GM12878 (cell line): ENCODE results near the gene GBX1. TPM values are rescaled to one million over a fixed set of nuclear protein-coding genes. Genes with fewer than 3 reads are reported as not detected.

Experiments
- ATAC-seq: fragments of 200-7000 bp; cut with Tn5 transposase; 3 replicates; pipeline ENCODE4 v1.9.1; 2020; ENCODE audit warnings: mild to moderate bottlenecking, moderate library complexity
- BruUV-seq: library from RNA; stranded (reverse); fragments of 400-500 nt; replicated peaks from 2 replicates; lab custom pipeline; 2021; lab: Mats Ljungman, UMichigan
- CTCF ChIA-PET: fragments of 300-600 bp; sonication (Branson Sonifier 250); formaldehyde crosslinking; extraction: SDS; loops from one replicate; lab custom pipeline; 2021; ENCODE audit warnings: inconsistent platforms; lab: Yijun Ruan, JAX
- POLR2A ChIA-PET: fragments of 350-600 bp; formaldehyde crosslinking; extraction: SDS; loops from one replicate; lab custom pipeline; 2021; ENCODE audit warnings: inconsistent platforms; lab: Charles Lee
- RAD21 ChIA-PET: fragments of 300-600 bp; sonication (Branson Sonifier 250); formaldehyde crosslinking; loops from one replicate; lab custom pipeline; 2023; ENCODE audit warnings: antibody characterized with exemption; ENCODE audit not compliant: unreplicated experiment; lab: Charles Lee
- SMC1A ChIA-PET: fragments of 300-600 bp; sonication (Branson Sonifier 250); formaldehyde crosslinking; loops from one replicate; lab custom pipeline; 2023; ENCODE audit not compliant: unreplicated experiment, uncharacterized antibody; lab: Charles Lee
- DNase-seq: peaks from one replicate; pipeline ENCODE4 v3.0.0-alpha.2; 2011; ENCODE audit warnings: low read depth, low spot score
- FAIRE-seq: peaks from 3 replicates; lab custom pipeline; 2011; peaks lifted over from hg19 to GRCh38; lab: Jason Lieb, UNC
- H2AFZ ChIP-seq: 2 replicates; pipeline ENCODE4 v1.6.0; 2011; ENCODE audit warnings: low read depth, low read length, control low read depth; ENCODE audit not compliant: control insufficient read depth
- H3K27ac ChIP-seq: 2 replicates; pipeline ENCODE4 v1.5.1; 2011; ENCODE audit warnings: control low read depth; ENCODE audit not compliant: control insufficient read depth, insufficient read depth
- H3K27me3 ChIP-seq, 2 experiments: replicated peaks in 1 of 2; 2 replicates each; pipeline versions ENCODE4 v1.6.0 to v1.6.1; 2011; ENCODE audit warnings: low read length in 1 of 2; ENCODE audit not compliant: control insufficient read depth in 2 of 2, insufficient read depth in 2 of 2
- H3K36me3 ChIP-seq, 2 experiments: 2 replicates each; pipeline ENCODE4 v1.5.1; 2011; ENCODE audit warnings: low read length in 1 of 2; ENCODE audit not compliant: control insufficient read depth in 2 of 2, insufficient read depth in 2 of 2
- H3K4me1 ChIP-seq: 2 replicates; pipeline ENCODE4 v1.6.1; 2011; ENCODE audit warnings: mild to moderate bottlenecking, low read length, moderate library complexity, mixed read lengths; ENCODE audit not compliant: control insufficient read depth, insufficient read depth
- H3K4me2 ChIP-seq: 2 replicates; pipeline ENCODE4 v1.6.0; 2011; ENCODE audit warnings: control low read depth; ENCODE audit not compliant: control insufficient read depth, insufficient read depth
- H3K4me3 ChIP-seq: fragments of 200-600 bp; sonication (generic); 2 replicates; pipeline ENCODE4 v1.5.1; 2016
- H3K79me2 ChIP-seq: 2 replicates; pipeline ENCODE4 v1.6.0; 2011; ENCODE audit warnings: low read length; ENCODE audit not compliant: control insufficient read depth, insufficient read depth
- H3K9ac ChIP-seq: 2 replicates; pipeline ENCODE4 v1.8.0; 2011; ENCODE audit warnings: low read length, control low read depth, mixed read lengths; ENCODE audit not compliant: control insufficient read depth, insufficient read depth
- H3K9me3 ChIP-seq: replicated peaks from 3 replicates; pipeline ENCODE4 v1.5.1; 2011; ENCODE audit warnings: mild to moderate bottlenecking, low read length; ENCODE audit not compliant: control insufficient read depth, insufficient read depth
- H4K20me1 ChIP-seq: 2 replicates; pipeline ENCODE4 v1.6.0; 2011; ENCODE audit not compliant: control insufficient read depth, insufficient read depth
- BMI1 ChIP-seq: fragments of 450-650 bp; IDR thresholded peaks from 2 replicates; pipeline ENCODE4 v1.6.1; 2016; ENCODE audit warnings: mild to moderate bottlenecking, moderate library complexity, borderline replicate concordance
- PRDM15 ChIP-seq: fragments of 450-650 bp; formaldehyde crosslinking; IDR thresholded peaks from 2 replicates; pipeline ENCODE4 v1.4.0; 2020; ENCODE audit warnings: mild to moderate bottlenecking, moderate library complexity
- REST ChIP-seq: IDR thresholded peaks from 2 replicates; pipeline ENCODE4 v1.6.1; 2012; ENCODE audit warnings: mild to moderate bottlenecking, low read depth, low read length
- YBX1 ChIP-seq: fragments of 450-650 bp; IDR thresholded peaks from 2 replicates; pipeline ENCODE4 v1.6.1; 2016; ENCODE audit warnings: antibody characterized with exemption
- ZNF207 ChIP-seq: fragments of 450-650 bp; IDR thresholded peaks from 2 replicates; pipeline ENCODE4 v1.6.1; 2014; ENCODE audit warnings: antibody characterized with exemption, mild to moderate bottlenecking, borderline replicate concordance
- ZNF24 ChIP-seq: fragments of 450-650 bp; IDR thresholded peaks from 2 replicates; pipeline ENCODE4 v1.6.1; 2017; ENCODE audit warnings: antibody characterized with exemption, mild to moderate bottlenecking
- WGBS: methylation state at CpG from one replicate; pipeline ENCODE4 v1.1.6; 2016; ENCODE audit warnings: low lambda C conversion rate; ENCODE audit not compliant: insufficient replicate concordance, insufficient coverage; ENCODE audit errors: missing lambda C conversion rate; 5-methylcytosine and 5-hydroxymethylcytosine counted together
- in situ Hi-C: fragments of 300-500 bp; cut with MboI; formaldehyde crosslinking; loops from 9 replicates; pipeline ENCODE4 v1.14.3; 2018; ENCODE audit warnings: mixed read lengths
- intact Hi-C: fragments of 100-400 bp; cut with micrococcal nuclease; formaldehyde crosslinking; loops from one replicate; pipeline ENCODE4 v1.14.2; 2022; ENCODE audit not compliant: unreplicated experiment
- polyA plus RNA-seq, 11 experiments: library from polyadenylated mRNA; depleted of rRNA in 4 of 11; unstranded in 6 of 11; stranded (reverse) in 5 of 11; fragments of >200 nt; fragmentation: Nextera tagmentation in 4 of 11; fragmentation: Illumina TruSeq in 1 of 11; extraction: Ambion mirVana in 4 of 11; extraction: Trizol in 1 of 11; gene quantifications; 1 replicate in 1 of 11; 2 replicates in 10 of 11; pipeline versions ENCODE4 v1.2.1 to v1.2.3, GENCODE V29; 2011 to 2016; ENCODE audit warnings: inconsistent platforms in 2 of 11, missing spikeins in 2 of 11, low read depth in 1 of 11
- total RNA-seq, 4 experiments: library from RNA; depleted of rRNA in 3 of 4; stranded (reverse); fragments of >200 nt in 3 of 4; fragmentation: Illumina TruSeq in 1 of 4; extraction: Trizol in 1 of 4; gene quantifications; 2 replicates each; pipeline versions ENCODE4 v1.2.1 to v1.2.3, GENCODE V29; 2013 to 2021
- TF ChIP-seq, protein P1 (sequence below): fragments of 450-650 bp; IDR thresholded peaks from 2 replicates; pipeline ENCODE4 v1.6.1; 2018; ENCODE audit warnings: mild to moderate bottlenecking, low read depth, moderate library complexity; ENCODE audit not compliant: partially characterized antibody
- TF ChIP-seq, protein P2 (sequence below): IDR thresholded peaks from 2 replicates; pipeline ENCODE4 v1.6.1; 2012; ENCODE audit warnings: low read depth, low read length, improper control_type of control experiment

The GBX1 gene
- total and polyA plus RNA-seq, 10 of the 15 experiments (the other 5 are each of a cell fraction or from before 2014, with no cell fraction given): not detected

DNA sequence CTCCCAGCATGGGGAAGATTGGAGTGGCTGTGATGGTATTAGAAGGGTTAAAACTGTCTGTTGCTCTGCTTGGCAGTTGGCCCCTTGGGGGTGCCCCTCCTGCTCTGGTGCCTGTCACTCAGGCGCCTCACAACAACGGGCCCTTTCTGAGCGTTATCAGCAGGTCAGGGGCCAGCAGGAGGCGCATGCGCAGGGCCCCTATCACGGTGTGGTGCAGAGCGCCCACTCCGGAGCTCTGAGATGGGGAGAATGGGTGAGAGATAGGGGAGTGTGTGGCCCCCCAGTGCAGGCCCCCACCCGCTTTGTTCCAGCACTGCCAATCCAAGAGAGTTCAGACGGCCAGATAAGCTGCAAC, 24.8 kb downstream of the GBX1 start:
- FAIRE-seq (no peak), ATAC-seq (no peak), DNase-seq (no peak)
- Histone ChIP-seq H3K4me2 (no peak overlapping the region), H3K79me2 (no peaks in the 10 kb centered on the region), H3K27ac (no peak overlapping the region), H3K9me3 (no peaks in the 10 kb centered on the region), H3K36me3 (peaks cover 2% of the 10 kb centered on the region in 2 experiments; a peak in 3 of 4 replicates), H3K27me3 (no peaks in the 10 kb centered on the region), H3K4me1 (no peaks in the 10 kb centered on the region), H4K20me1 (no peaks in the 10 kb centered on the region), H2AFZ (no peak overlapping the region), H3K9ac (no peak overlapping the region), H3K4me3 (no peak overlapping the region)
- in situ Hi-C loops (no loop called here), intact Hi-C loops (no loop called here)
- CTCF ChIA-PET: interaction anchor here (1.4 kb wide), 1 partner anchor 30 kb away, joined by 3 read pairs; no protein-coding TSS in a partner anchor
- BruUV-seq: no TSS peak
- POLR2A ChIA-PET: no interaction called here
- TF ChIP-seq, protein P1, sequence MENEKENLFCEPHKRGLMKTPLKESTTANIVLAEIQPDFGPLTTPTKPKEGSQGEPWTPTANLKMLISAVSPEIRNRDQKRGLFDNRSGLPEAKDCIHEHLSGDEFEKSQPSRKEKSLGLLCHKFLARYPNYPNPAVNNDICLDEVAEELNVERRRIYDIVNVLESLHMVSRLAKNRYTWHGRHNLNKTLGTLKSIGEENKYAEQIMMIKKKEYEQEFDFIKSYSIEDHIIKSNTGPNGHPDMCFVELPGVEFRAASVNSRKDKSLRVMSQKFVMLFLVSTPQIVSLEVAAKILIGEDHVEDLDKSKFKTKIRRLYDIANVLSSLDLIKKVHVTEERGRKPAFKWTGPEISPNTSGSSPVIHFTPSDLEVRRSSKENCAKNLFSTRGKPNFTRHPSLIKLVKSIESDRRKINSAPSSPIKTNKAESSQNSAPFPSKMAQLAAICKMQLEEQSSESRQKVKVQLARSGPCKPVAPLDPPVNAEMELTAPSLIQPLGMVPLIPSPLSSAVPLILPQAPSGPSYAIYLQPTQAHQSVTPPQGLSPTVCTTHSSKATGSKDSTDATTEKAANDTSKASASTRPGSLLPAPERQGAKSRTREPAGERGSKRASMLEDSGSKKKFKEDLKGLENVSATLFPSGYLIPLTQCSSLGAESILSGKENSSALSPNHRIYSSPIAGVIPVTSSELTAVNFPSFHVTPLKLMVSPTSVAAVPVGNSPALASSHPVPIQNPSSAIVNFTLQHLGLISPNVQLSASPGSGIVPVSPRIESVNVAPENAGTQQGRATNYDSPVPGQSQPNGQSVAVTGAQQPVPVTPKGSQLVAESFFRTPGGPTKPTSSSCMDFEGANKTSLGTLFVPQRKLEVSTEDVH: no peak
- TF ChIP-seq, protein P2, sequence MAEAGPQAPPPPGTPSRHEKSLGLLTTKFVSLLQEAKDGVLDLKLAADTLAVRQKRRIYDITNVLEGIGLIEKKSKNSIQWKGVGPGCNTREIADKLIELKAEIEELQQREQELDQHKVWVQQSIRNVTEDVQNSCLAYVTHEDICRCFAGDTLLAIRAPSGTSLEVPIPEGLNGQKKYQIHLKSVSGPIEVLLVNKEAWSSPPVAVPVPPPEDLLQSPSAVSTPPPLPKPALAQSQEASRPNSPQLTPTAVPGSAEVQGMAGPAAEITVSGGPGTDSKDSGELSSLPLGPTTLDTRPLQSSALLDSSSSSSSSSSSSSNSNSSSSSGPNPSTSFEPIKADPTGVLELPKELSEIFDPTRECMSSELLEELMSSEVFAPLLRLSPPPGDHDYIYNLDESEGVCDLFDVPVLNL: no peak
- TF ChIP-seq ZNF24 (no peak), ZNF207 (no peak), YBX1 (no peak), BMI1 (no peak), REST (no peak), PRDM15 (CRISPR knock-in tag) (no peak)
- RAD21 ChIA-PET: no interaction called here
- WGBS: 87% methylated on average over 10 of the region's 10 CpGs
- SMC1A ChIA-PET: no interaction called here
